PFSK-1 (cell line): ENCODE data around the gene CHL1.

Experiments used
- SIN3A ChIP-seq: IDR thresholded peaks from 2 replicates; pipeline ENCODE4 v1.6.1; 2012; ENCODE audit warnings: mild to moderate bottlenecking, low read length, moderate library complexity, borderline replicate concordance; ENCODE audit not compliant: insufficient read depth
- TAF1 ChIP-seq: IDR thresholded peaks from 2 replicates; pipeline ENCODE4 v1.6.1; 2012; ENCODE audit warnings: low read length, control low read depth, borderline replicate concordance; ENCODE audit not compliant: insufficient read depth
- TF ChIP-seq, protein P1 (sequence below), 2 experiments: IDR thresholded peaks; 2 replicates each; pipeline versions ENCODE4 v1.6.1 to v1.8.0; 2011 to 2012; ENCODE audit warnings: low read depth in 2 of 2, low read length in 2 of 2, control low read depth in 1 of 2, inconsistent platforms in 1 of 2, mild to moderate bottlenecking in 1 of 2, moderate library complexity in 1 of 2; ENCODE audit not compliant: insufficient read depth in 1 of 2

- TF ChIP-seq SIN3A, result no peak
- no peak for TF ChIP-seq TAF1
- TF ChIP-seq, protein P1, sequence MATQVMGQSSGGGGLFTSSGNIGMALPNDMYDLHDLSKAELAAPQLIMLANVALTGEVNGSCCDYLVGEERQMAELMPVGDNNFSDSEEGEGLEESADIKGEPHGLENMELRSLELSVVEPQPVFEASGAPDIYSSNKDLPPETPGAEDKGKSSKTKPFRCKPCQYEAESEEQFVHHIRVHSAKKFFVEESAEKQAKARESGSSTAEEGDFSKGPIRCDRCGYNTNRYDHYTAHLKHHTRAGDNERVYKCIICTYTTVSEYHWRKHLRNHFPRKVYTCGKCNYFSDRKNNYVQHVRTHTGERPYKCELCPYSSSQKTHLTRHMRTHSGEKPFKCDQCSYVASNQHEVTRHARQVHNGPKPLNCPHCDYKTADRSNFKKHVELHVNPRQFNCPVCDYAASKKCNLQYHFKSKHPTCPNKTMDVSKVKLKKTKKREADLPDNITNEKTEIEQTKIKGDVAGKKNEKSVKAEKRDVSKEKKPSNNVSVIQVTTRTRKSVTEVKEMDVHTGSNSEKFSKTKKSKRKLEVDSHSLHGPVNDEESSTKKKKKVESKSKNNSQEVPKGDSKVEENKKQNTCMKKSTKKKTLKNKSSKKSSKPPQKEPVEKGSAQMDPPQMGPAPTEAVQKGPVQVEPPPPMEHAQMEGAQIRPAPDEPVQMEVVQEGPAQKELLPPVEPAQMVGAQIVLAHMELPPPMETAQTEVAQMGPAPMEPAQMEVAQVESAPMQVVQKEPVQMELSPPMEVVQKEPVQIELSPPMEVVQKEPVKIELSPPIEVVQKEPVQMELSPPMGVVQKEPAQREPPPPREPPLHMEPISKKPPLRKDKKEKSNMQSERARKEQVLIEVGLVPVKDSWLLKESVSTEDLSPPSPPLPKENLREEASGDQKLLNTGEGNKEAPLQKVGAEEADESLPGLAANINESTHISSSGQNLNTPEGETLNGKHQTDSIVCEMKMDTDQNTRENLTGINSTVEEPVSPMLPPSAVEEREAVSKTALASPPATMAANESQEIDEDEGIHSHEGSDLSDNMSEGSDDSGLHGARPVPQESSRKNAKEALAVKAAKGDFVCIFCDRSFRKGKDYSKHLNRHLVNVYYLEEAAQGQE (IDR thresholded peaks at IDR 0.05; ENCODE audit: insufficient read depth in 1 of 2, low read depth in 2 of 2, low read length in 2 of 2), result no peak
Measured at GRCh38 chr3:197828-198491, 1.4 kb downstream of the CHL1 start.
